ENCODE data around the gene NR1H3.
"Not testable (repeated sequence)": the region's sequence is repeated elsewhere in the genome, so short reads cannot be mapped to it uniquely, and the experiment has no call there.

NR1H3 gene

GRCh38 chr11:47257517-47258316 is at the start of gene NR1H3:
TSS of gene NR1H3 (plus strand) at chr11:47257996. CDS start at chr11:47259217, 1,221 bp downstream.
- no peaks in the 10 kb centered on the region for H3K36me3 Mint-ChIP-seq
- ATAC-seq = peak; percentile 56
- no peak within 1 kb of the TSS for H3K4me3 Mint-ChIP-seq
- H3K27ac Mint-ChIP-seq = peak within 1 kb of the TSS; percentile 10
- H3K4me1 Mint-ChIP-seq = peaks cover 18% of the 10 kb centered on the region
- H3K27me3 Mint-ChIP-seq = no peaks in the 10 kb centered on the region
- H3K9me3 Mint-ChIP-seq = no peaks in the 10 kb centered on the region

- H3K27ac Mint-ChIP-seq = peak overlapping the region; percentile 32
- not testable (repeated sequence) for ATAC-seq, H3K4me3 Mint-ChIP-seq, H3K4me1 Mint-ChIP-seq, H3K27me3 Mint-ChIP-seq, H3K36me3 Mint-ChIP-seq, H3K9me3 Mint-ChIP-seq
Measured at GRCh38 chr11:47208008-47208552, 49.7 kb upstream of the NR1H3 start.

GRCh38 chr11:47208628-47209027 is 49.2 kb upstream of the NR1H3 start:
- Mint-ChIP-seq H3K4me3 (no peak overlapping the region), H3K4me1 (no peaks in the 10 kb centered on the region), H3K36me3 (no peaks in the 10 kb centered on the region), H3K27me3 (no peaks in the 10 kb centered on the region), H3K9me3 (no peaks in the 10 kb centered on the region), H3K27ac (no peak overlapping the region)
- no peak for ATAC-seq

GRCh38 chr11:47212938-47213337 is 44.9 kb upstream of the NR1H3 start:
- Mint-ChIP-seq H3K4me3 (no peak overlapping the region), H3K4me1 (peaks cover 22% of the 10 kb centered on the region), H3K27ac (no peak overlapping the region), H3K9me3 (peaks cover 2% of the 10 kb centered on the region), H3K36me3 (peaks cover 22% of the 10 kb centered on the region), H3K27me3 (no peaks in the 10 kb centered on the region)
- no peak for ATAC-seq

GRCh38 chr11:47213950-47214565 is 43.7 kb upstream of the NR1H3 start:
- peaks cover 33% of the 10 kb centered on the region for H3K36me3 Mint-ChIP-seq
- H3K9me3 Mint-ChIP-seq = peaks cover 5% of the 10 kb centered on the region
- ATAC-seq = peak; percentile 89
- H3K27ac Mint-ChIP-seq = peak overlapping the region; percentile 96
- H3K4me1 Mint-ChIP-seq = peaks cover 31% of the 10 kb centered on the region
- H3K27me3 Mint-ChIP-seq = no peaks in the 10 kb centered on the region
- H3K4me3 Mint-ChIP-seq = peak overlapping the region; percentile 96

GRCh38 chr11:47215366-47215910 is 42.4 kb upstream of the NR1H3 start:
- peaks cover 5% of the 10 kb centered on the region for H3K9me3 Mint-ChIP-seq
- no peaks in the 10 kb centered on the region for H3K27me3 Mint-ChIP-seq
- no peak for ATAC-seq
- peaks cover 46% of the 10 kb centered on the region for H3K36me3 Mint-ChIP-seq
- H3K27ac Mint-ChIP-seq = peak overlapping the region; percentile 96
- H3K4me1 Mint-ChIP-seq = peaks cover 40% of the 10 kb centered on the region
- peak overlapping the region; percentile 96 for H3K4me3 Mint-ChIP-seq

GRCh38 chr11:47216121-47216798 is 41.5 kb upstream of the NR1H3 start:
- peaks cover 43% of the 10 kb centered on the region for H3K4me1 Mint-ChIP-seq
- ATAC-seq = peak; percentile 66

GRCh38 chr11:47220401-47220821 is 37.4 kb upstream of the NR1H3 start:
- peak overlapping the region; percentile 64 for H3K27ac Mint-ChIP-seq
- H3K4me1 Mint-ChIP-seq = peaks cover 51% of the 10 kb centered on the region
- H3K9me3 Mint-ChIP-seq = peaks cover 5% of the 10 kb centered on the region
- H3K4me3 Mint-ChIP-seq = peak overlapping the region; percentile 50
- peaks cover 74% of the 10 kb centered on the region for H3K36me3 Mint-ChIP-seq
- H3K27me3 Mint-ChIP-seq = no peaks in the 10 kb centered on the region
- no peak for ATAC-seq

More at GRCh38 chr11:47216121-47216798, 41.5 kb upstream of the NR1H3 start:
- Mint-ChIP-seq H3K36me3 (peaks cover 54% of the 10 kb centered on the region), H3K9me3 (peaks cover 5% of the 10 kb centered on the region), H3K27ac (peak overlapping the region; percentile 96), H3K27me3 (no peaks in the 10 kb centered on the region), H3K4me3 (peak overlapping the region; percentile 96)

GRCh38 chr11:47222696-47223095 is 35.1 kb upstream of the NR1H3 start:
- Mint-ChIP-seq H3K27ac (no peak overlapping the region), H3K36me3 (peaks cover 72% of the 10 kb centered on the region), H3K4me3 (no peak overlapping the region), H3K9me3 (peaks cover 5% of the 10 kb centered on the region), H3K4me1 (peaks cover 41% of the 10 kb centered on the region), H3K27me3 (no peaks in the 10 kb centered on the region)
- ATAC-seq = no peak

- no peaks in the 10 kb centered on the region for H3K27me3 Mint-ChIP-seq
- H3K4me1 Mint-ChIP-seq = peaks cover 18% of the 10 kb centered on the region
- H3K4me3 Mint-ChIP-seq = peak overlapping the region; percentile 12
- H3K36me3 Mint-ChIP-seq = peaks cover 65% of the 10 kb centered on the region
- H3K27ac Mint-ChIP-seq = no peak overlapping the region
- peak; percentile 87 for ATAC-seq
- H3K9me3 Mint-ChIP-seq = no peaks in the 10 kb centered on the region
Measured at GRCh38 chr11:47225552-47226400, 32.0 kb upstream of the NR1H3 start.

- no peaks in the 10 kb centered on the region for H3K9me3 Mint-ChIP-seq
- H3K4me1 Mint-ChIP-seq = peaks cover 18% of the 10 kb centered on the region
- peak overlapping the region; percentile 2 for H3K27ac Mint-ChIP-seq
- no peak for ATAC-seq
- H3K4me3 Mint-ChIP-seq = no peak overlapping the region
- H3K36me3 Mint-ChIP-seq = peaks cover 51% of the 10 kb centered on the region
- no peaks in the 10 kb centered on the region for H3K27me3 Mint-ChIP-seq
Measured at GRCh38 chr11:47229161-47229560, 28.6 kb upstream of the NR1H3 start.

- H3K27me3 Mint-ChIP-seq = no peaks in the 10 kb centered on the region
- H3K9me3 Mint-ChIP-seq = no peaks in the 10 kb centered on the region
- H3K27ac Mint-ChIP-seq = no peak overlapping the region
- peaks cover 56% of the 10 kb centered on the region for H3K36me3 Mint-ChIP-seq
- no peaks in the 10 kb centered on the region for H3K4me1 Mint-ChIP-seq
- H3K4me3 Mint-ChIP-seq = no peak overlapping the region
- no peak for ATAC-seq
Measured at GRCh38 chr11:47233051-47233450, 24.7 kb upstream of the NR1H3 start.

GRCh38 chr11:47233989-47234668 is 23.7 kb upstream of the NR1H3 start:
- Mint-ChIP-seq H3K9me3 (no peaks in the 10 kb centered on the region), H3K4me3 (no peak overlapping the region), H3K27me3 (no peaks in the 10 kb centered on the region), H3K27ac (no peak overlapping the region), H3K4me1 (no peaks in the 10 kb centered on the region), H3K36me3 (peaks cover 48% of the 10 kb centered on the region)
- ATAC-seq = no peak

GRCh38 chr11:47234669-47235100 is 23.1 kb upstream of the NR1H3 start:
- Mint-ChIP-seq H3K27ac (no peak overlapping the region), H3K4me1 (no peaks in the 10 kb centered on the region), H3K27me3 (no peaks in the 10 kb centered on the region), H3K9me3 (no peaks in the 10 kb centered on the region), H3K36me3 (peaks cover 48% of the 10 kb centered on the region), H3K4me3 (no peak overlapping the region)
- ATAC-seq = no peak
